Activated CD8-positive, alpha-beta memory T cell treated with anti-CD3 and anti-CD28 coated beads, Interleukin-2, amount 50 U/mL, for 24 hours (primary cell): ENCODE measurements around the gene FAM162A.
"Not testable (repeated sequence)": the region's sequence is repeated elsewhere in the genome, so short reads cannot be mapped to it uniquely, and the experiment has no call there.

Source experiments
- DNase-seq: peaks from one replicate; pipeline ENCODE4 v3.0.0-alpha.2; 2020; ENCODE audit errors: extremely low read depth

FAM162A gene

GRCh38 chr3:122383771-122384697 is at the start of gene FAM162A:
Gene FAM162A (plus strand): TSS chr3:122384182. CDS start chr3:122384266, 84 bp downstream.
- DNase-seq, result peak; percentile 76

GRCh38 chr3:122342803-122343202 is 41.2 kb upstream of the FAM162A start:
- no peak for DNase-seq

GRCh38 chr3:122343654-122344053 is 40.3 kb upstream of the FAM162A start:
- no peak for DNase-seq

- no peak for DNase-seq
These were observed 34.8 kb upstream of the FAM162A start for GRCh38 chr3:122349171-122349570.

GRCh38 chr3:122350814-122351418 is 33.1 kb upstream of the FAM162A start:
- DNase-seq, result no peak

- DNase-seq, result no peak
These were observed 32.4 kb upstream of the FAM162A start for GRCh38 chr3:122351612-122352011.

GRCh38 chr3:122353215-122353614 is 30.8 kb upstream of the FAM162A start:
- DNase-seq, result no peak

GRCh38 chr3:122353893-122354401 is 30.0 kb upstream of the FAM162A start:
- DNase-seq, result no peak

- no peak for DNase-seq
These were observed 28.4 kb upstream of the FAM162A start for GRCh38 chr3:122355612-122356011.

GRCh38 chr3:122356402-122356801 is 27.6 kb upstream of the FAM162A start:
- DNase-seq, result no peak

- DNase-seq, result no peak
These were observed 25.9 kb upstream of the FAM162A start for GRCh38 chr3:122357828-122358702.

- DNase-seq, result no peak
These were observed 25.3 kb upstream of the FAM162A start for GRCh38 chr3:122358703-122359032.

GRCh38 chr3:122362026-122362425 is 22.0 kb upstream of the FAM162A start:
- DNase-seq, result no peak

- no peak for DNase-seq
These were observed 19.5 kb upstream of the FAM162A start for GRCh38 chr3:122364490-122364889.

GRCh38 chr3:122365073-122365472 is 18.9 kb upstream of the FAM162A start:
- no peak for DNase-seq

- not testable (repeated sequence) for DNase-seq
These were observed 18.2 kb upstream of the FAM162A start for GRCh38 chr3:122365582-122366378.

GRCh38 chr3:122366379-122366749 is 17.6 kb upstream of the FAM162A start:
- DNase-seq, result no peak

- no peak for DNase-seq
These were observed 9.9 kb upstream of the FAM162A start for GRCh38 chr3:122374034-122374433.

GRCh38 chr3:122377975-122378374 is 6.0 kb upstream of the FAM162A start:
- no peak for DNase-seq

GRCh38 chr3:122382888-122383666 is 905 bp upstream of the FAM162A start, which contains the start of gene MIX23:
Gene MIX23 (minus strand): TSS chr3:122383231. CDS start chr3:122383224, 7 bp downstream.
- DNase-seq, result peak; percentile 71
